KBM-7 (cell line): ENCODE measurements around the gene SPSB1.
"Not testable (repeated sequence)": the region's sequence is repeated elsewhere in the genome, so short reads cannot be mapped to it uniquely, and the experiment has no call there.

Source experiments
- DNase-seq: peaks from one replicate; pipeline ENCODE4 v3.0.0-alpha.2; 2015
- in situ Hi-C: fragments of 300-500 bp; cut with MboI; formaldehyde crosslinking; loops from 2 replicates; pipeline ENCODE4 v1.14.3; 2020; ENCODE audit warnings: low sequenced_read_pairs, low pct_unique_long_range_greater_than_20kb, mixed read lengths

The SPSB1 gene

DNA sequence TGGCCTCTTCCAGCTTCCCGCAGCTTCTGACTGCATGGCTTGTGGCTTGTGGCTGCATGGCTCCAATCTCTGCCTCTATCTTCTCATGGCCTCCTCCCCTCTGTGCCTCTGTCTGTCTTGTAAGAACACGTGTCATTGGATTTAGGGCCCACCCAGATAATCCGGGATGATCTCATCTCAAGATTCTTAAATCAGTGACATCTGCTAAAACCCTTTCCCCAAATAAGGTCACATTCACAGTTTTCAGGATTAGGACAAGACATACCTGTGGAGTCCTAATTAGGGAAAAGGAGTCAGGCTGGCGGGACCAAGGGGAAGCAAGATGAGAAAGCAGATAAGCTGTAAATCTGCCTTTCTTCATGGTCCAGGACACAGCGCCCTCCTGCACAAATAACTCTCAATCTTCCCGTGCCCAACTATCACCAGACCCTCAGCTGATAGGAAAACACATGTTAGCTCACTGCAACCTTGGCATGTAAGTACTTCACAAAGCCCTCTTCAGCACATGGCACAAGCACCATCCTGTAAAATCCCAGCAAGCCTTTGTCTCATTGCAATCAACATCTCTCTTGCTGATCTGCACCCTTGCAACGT lies 82.2 kb downstream of the SPSB1 start:
- in situ Hi-C loops, result no loop called here
- no peak for DNase-seq

DNA sequence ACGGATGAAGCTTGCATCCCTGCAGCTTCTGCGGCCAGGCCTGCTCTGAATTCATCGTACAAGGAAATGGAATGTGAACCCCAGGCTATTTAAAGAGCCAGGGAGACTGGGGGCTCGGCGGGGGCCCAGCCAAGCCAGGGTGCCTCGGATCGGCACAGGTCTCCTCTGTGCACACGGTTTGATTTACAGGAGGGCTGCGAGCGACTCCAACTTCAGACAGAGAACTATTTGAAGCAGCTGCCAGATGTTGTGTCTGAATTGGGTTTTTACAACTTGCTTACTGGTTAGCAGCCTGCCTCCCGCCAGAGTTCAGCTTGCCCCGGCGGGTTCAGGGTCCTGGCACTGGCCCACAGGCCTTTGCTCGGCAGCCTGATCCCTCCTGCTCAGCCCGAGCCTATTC lies 83.2 kb downstream of the SPSB1 start:
- in situ Hi-C loops, result no loop called here
- no peak for DNase-seq

DNA sequence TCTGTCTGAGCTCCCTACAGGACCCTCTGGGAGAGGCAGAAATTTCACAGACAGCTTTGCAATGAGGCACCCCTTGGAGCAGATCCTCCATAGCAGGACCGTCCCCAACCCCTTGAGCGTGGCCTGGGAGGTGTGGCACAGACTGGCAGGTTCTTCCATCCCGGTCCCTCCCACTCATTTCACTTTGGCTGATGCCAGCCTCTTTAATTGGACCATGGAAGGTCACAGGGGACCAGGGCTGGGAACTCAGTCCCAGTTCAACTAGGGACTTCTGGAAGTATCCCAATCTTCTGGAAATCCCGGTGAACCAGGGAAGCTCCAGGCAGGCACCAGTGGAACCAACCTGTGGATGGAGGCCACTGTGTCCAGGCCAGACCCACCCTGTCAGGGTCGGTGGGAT lies 83.7 kb downstream of the SPSB1 start:
- in situ Hi-C loops, result no loop called here
- DNase-seq, result no peak

DNA sequence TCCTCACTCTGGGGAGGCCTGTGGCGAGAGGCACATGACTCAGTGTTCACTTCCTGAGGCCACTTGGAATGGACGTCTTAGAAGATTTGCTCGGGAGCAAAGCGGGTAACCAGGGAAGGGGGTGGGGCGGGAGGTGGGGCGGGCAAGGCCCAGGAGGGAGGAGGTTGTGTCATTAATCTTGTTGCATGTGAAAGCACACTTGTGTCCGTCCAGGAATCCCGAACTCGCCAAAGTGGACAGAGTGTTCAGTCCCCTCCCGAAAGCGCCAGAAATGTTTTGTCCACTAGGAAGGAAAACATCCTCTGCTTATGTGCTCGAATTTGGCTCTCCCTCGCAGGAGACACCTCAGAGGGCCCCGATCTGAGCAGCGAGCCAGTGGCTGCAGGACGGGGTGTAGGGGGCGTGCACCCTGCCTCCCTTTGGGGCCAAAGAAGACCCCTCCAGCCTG lies 84.2 kb downstream of the SPSB1 start:
- in situ Hi-C loops, result no loop called here

GRCh38 chr1:9378801-9379200 lies 86.1 kb downstream of the SPSB1 start:
- no peak for DNase-seq
- in situ Hi-C loops, result no loop called here

More for the DNA sequence above, 84.2 kb downstream of the SPSB1 start:
- DNase-seq, result no peak

- DNase-seq, result no peak
- in situ Hi-C loops, result no loop called here
These were observed 88.0 kb downstream of the SPSB1 start for GRCh38 chr1:9380711-9381110.

DNA sequence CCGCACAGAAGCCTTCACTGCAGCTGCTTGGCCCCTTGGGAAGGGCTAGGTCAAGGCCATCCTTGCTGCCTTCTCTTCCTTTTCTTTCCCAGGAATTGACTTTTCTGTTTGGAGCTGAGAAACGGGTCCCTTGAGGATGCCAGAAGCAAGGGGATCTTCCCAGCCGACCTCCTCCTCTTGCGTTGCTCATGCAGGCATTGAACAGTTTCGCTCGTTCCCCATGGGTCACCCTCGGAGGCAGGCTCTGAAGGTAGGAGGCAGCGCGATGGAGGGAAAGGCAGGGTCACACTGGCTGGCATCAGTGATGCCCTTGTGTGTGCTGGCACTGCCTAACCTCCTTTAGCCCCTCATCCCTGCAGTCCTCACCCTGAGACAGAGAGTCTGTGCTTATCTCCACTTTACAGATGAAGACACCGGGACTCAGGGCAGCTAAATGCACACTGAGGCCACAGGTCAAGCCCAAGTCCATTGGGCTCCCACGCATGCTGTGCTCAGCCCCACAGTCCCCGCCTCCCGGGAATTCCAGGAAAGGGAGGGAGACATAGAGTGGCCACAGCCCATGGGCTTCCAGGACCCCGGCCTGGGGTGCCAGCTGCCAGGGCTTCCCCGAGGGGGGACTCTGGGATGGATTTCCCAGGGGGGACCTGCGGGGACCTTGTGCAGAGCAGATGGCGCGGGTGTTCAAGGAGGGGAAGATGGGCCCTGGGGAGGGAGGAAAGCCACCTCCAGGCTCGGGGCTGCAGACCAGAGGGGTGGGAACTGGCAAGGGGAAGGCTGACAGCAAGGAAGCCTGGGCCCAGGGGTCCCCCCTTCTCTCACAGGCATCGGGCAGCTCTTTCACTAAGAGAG lies 90.2 kb downstream of the SPSB1 start:
- in situ Hi-C loops, result no loop called here
- no peak for DNase-seq

DNA sequence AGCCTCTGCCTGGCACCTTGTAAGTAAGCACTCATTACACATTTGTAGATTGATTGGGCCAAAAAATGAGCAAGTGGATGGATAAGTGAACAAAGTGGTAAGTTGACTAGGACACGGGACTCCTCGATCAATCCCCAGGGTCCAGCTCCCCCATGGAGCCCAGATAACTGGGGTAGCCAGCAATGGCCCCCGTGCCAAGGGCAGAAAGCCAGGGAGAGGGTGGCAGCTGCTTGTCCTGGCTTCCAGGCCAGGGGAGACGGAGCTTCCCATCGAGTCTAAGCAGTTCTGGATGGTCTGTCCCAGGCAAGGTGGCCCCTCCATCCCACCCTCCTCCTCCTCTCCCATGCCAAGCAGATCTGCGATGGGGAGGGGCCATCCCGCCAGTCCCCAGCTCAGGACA lies 91.4 kb downstream of the SPSB1 start:
- no peak for DNase-seq
- in situ Hi-C loops, result no loop called here

DNA sequence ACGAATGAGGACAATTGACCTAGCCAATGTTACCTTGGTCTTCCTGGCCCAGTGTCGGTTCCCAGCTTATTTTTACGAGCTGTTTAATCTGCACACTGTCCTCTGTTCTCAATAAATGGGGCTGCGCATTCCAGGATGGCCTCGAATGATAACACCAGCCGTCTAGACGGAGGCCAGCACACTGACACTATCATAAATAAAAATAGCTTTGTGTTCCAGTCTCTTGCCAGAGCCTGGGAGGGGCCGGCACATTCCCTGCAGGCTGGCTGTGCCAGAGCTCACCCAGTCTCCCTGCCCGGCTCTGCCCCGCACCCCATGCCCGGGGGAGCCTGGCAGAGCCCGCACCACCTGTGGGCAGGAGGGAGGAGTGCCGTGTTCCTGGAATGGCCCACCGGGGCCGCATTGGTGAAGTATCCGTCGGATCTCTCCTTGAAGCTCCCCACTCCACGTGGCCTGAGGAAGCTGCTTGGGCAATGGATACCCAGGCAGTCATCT lies 92.1 kb downstream of the SPSB1 start:
- in situ Hi-C loops, result no loop called here

DNA sequence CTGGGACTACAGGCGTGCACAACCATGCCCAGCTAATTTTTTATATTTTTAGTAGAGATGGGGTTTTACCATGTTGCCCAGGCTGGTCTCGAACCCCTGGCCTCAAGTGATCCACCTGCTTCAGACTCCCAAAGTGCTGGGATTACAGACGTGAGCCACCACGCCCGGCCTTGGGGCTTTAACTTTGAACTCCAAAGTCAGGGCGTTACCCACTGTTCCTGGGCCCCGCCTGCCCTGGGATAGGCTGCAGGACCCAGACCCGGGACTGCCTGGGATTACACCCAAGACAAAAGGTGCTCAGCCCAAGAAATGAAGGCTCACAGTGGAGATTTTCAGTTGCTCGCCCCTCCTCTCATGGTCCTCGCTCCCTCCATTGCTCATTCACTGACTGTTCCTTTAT lies 92.7 kb downstream of the SPSB1 start:
- in situ Hi-C loops, DNase-seq: not testable (repeated sequence)

More for the DNA sequence above, 92.1 kb downstream of the SPSB1 start:
- no peak for DNase-seq

GRCh38 chr1:9385801-9386573 lies 93.3 kb downstream of the SPSB1 start:
- in situ Hi-C loops, result no loop called here
- no peak for DNase-seq

GRCh38 chr1:9388335-9389180 lies 95.9 kb downstream of the SPSB1 start:
- in situ Hi-C loops, result no loop called here
- no peak for DNase-seq

GRCh38 chr1:9389968-9390367 lies 97.3 kb downstream of the SPSB1 start:
- no peak for DNase-seq
- in situ Hi-C loops, result no loop called here

DNA sequence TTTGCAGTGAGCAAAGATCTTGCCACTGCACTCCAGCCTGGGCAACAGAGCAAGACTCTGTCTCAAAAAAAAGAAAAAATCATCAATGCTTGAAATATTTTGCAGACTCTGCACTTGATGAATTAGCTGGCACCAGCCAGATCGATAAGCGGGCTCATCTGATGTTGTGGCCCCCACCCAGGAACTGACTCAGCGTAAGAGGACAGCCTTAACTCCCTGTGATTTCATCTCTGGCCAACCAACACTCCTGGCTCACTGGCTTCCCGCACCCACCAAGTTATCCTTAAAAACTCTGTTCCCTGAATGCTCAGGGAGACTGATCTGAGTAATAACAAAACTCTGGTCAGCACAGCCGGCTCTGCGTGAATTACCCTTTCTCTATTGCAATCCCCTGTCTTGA lies 98.9 kb downstream of the SPSB1 start:
- DNase-seq, result no peak
- in situ Hi-C loops, result no loop called here

DNA sequence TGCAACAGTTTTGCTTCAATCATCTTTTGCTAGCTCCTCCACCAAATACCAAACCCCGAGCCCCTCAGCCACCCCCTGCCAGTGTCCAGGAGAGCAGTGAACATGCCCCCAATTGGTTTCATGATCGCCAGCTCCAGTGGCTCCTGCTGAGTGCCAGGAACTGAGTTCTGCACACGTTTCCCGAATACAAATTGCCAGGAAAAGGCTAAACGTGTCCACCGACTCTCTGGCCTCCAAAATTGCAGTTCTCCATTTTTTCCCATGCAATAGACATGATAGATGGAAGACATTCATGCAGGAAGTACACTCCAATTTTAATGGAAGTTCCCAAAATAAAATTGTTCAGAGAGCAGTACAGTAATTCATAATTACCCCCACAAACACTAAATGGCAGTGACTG lies 101.3 kb downstream of the SPSB1 start:
- in situ Hi-C loops, result no loop called here
- DNase-seq, result no peak

- in situ Hi-C loops, result no loop called here
These were observed 102.3 kb downstream of the SPSB1 start for GRCh38 chr1:9395018-9395417.

DNA sequence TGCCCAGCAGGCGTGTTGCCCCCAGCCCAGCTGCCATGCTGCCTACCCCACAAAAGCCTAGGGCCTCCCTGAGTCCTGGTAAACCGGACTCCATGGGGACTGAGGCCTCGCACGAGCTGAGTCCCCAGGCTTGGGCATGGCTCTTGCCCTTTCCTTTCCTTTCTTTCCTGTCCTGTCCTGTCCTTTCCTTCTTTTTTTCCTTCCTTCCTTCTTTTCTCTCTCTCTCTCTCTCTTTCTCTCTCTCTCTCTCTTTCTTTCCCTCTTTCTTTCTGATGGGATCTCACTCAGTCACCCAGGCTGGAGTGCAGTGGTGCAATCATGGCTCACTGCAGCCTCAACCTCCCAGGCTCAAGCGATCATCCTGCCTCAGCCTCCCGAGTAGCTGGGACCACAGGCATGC lies 104.4 kb downstream of the SPSB1 start:
- no peak for DNase-seq
- in situ Hi-C loops, result no loop called here

More at GRCh38 chr1:9395018-9395417, 102.3 kb downstream of the SPSB1 start:
- no peak for DNase-seq

GRCh38 chr1:9397997-9398526 lies 105.4 kb downstream of the SPSB1 start:
- DNase-seq, result no peak
- in situ Hi-C loops, result no loop called here
